Mucosa of descending colon (tissue), 3 donors: ENCODE measurements around the gene NIPBL. TPM values are rescaled to one million over a fixed set of nuclear protein-coding genes. Genes with fewer than 3 reads are reported as not detected.

Experiments
- ATAC-seq: fragments of 200-7000 bp; cut with Tn5 transposase; one replicate; pipeline ENCODE4 v1.9.1; 2020; ENCODE audit warnings: mild to moderate bottlenecking, moderate library complexity
- DNase-seq, 3 donors: peaks; one replicate each; pipeline ENCODE4 v3.0.0-alpha.2; 2020
- H3K36me3 ChIP-seq: fragments of 200-600 bp; one replicate; pipeline ENCODE4 v1.8.0; 2021; ENCODE audit warnings: low read depth, mild to moderate bottlenecking
- H3K4me1 ChIP-seq: fragments of 200-600 bp; one replicate; pipeline ENCODE4 v1.8.0; 2021; ENCODE audit warnings: low read depth, mild to moderate bottlenecking
- H3K4me3 ChIP-seq: fragments of 200-600 bp; one replicate; pipeline ENCODE4 v1.8.0; 2021; ENCODE audit warnings: mild to moderate bottlenecking
- H3K9me3 ChIP-seq: fragments of 200-600 bp; one replicate; pipeline ENCODE4 v1.8.0; 2021; ENCODE audit warnings: mild to moderate bottlenecking
- intact Hi-C, 2 donors: fragments of 100-400 bp; cut with DNase I in 1 of 2; cut with micrococcal nuclease in 1 of 2; formaldehyde crosslinking; loops; one replicate each; pipeline versions ENCODE4 v1.11.0 to v1.11.1; 2022; cut with DNase I, micrococcal nuclease
- total RNA-seq, 3 donors: library from RNA; stranded (reverse); fragmentation: NEBNext Ultra II Directional in 2 of 3; extraction: Animal tissue kit (Norgen Biotek cat#: 25700) in 2 of 3; gene quantifications; one replicate each; pipeline versions ENCODE4 v1.2.1 to v1.2.4, GENCODE V29; 2021 to 2023
- TF ChIP-seq, protein P1 (sequence below): fragments of 200-600 bp; IDR thresholded peaks from one replicate; pipeline ENCODE4 v1.8.0; 2022; ENCODE audit warnings: antibody characterized with exemption, mild to moderate bottlenecking
- donor health status: DM: no; HTN: no; CAD: no; lungs with moderate emphysema.
- donor health status: DM: no; HTN: no; CAD: no.
- donor health status: DM: no; HTN: yes; CAD: no.

Gene NIPBL
- total RNA-seq, 3 donors from 2014 or later: 50.4 to 80.8 (median 77.2) TPM

DNA sequence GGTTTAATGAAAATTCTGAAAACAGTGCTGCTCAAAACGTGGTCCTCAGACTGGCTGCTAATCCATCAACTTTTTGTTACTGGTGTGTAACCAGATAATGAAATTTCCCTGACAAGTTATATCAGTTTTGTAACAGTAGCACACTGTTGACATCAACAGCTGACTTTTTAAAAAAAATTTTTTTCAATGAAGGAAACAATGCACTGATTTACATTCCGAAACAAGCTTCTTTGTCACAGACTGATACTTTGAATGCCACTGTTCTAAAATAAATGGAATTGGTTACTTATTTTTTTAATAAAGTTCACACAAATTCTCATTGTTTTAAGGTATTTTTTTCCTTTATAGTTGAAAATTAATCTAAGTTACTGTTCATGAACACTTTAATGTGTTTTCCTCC, 169.1 kb downstream of the NIPBL start:
- ATAC-seq (no peak), DNase-seq (no peak)
- peaks cover 4% of the 10 kb centered on the region for H3K36me3 ChIP-seq
- H3K9me3 ChIP-seq: no peaks in the 10 kb centered on the region
- H3K4me1 ChIP-seq: no peaks in the 10 kb centered on the region
- TF ChIP-seq, protein P1, sequence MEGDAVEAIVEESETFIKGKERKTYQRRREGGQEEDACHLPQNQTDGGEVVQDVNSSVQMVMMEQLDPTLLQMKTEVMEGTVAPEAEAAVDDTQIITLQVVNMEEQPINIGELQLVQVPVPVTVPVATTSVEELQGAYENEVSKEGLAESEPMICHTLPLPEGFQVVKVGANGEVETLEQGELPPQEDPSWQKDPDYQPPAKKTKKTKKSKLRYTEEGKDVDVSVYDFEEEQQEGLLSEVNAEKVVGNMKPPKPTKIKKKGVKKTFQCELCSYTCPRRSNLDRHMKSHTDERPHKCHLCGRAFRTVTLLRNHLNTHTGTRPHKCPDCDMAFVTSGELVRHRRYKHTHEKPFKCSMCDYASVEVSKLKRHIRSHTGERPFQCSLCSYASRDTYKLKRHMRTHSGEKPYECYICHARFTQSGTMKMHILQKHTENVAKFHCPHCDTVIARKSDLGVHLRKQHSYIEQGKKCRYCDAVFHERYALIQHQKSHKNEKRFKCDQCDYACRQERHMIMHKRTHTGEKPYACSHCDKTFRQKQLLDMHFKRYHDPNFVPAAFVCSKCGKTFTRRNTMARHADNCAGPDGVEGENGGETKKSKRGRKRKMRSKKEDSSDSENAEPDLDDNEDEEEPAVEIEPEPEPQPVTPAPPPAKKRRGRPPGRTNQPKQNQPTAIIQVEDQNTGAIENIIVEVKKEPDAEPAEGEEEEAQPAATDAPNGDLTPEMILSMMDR: no peak
- intact Hi-C loops: no loop called here
- H3K4me3 ChIP-seq: no peak overlapping the region

GRCh38 chr5:37047947-37048346, 171.4 kb downstream of the NIPBL start:
- intact Hi-C loops: no loop called here
- no peak overlapping the region for H3K4me3 ChIP-seq
- no peaks in the 10 kb centered on the region for H3K4me1 ChIP-seq
- ATAC-seq (no peak), DNase-seq (no peak)
- TF ChIP-seq, protein P1: no peak
- H3K9me3 ChIP-seq: no peaks in the 10 kb centered on the region
- peaks cover 4% of the 10 kb centered on the region for H3K36me3 ChIP-seq

DNA sequence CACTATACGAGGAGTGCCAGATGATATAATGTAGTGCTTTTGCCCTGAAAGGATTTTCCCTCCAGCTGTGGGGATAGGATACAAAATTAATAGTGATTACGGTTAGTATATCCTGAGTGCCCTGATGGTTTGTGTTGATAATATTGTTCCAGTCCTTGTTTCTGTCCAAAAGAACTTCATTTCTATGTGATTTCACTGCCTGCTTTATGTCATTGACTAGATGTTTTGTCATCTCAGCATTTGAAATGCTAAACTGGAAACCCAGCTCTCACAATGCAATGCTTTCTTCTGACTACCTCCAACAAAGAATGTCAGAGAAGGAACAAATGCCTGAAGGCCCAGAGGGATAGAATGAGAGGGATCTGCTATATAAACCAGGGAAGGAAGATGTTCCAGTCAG, 177.8 kb downstream of the NIPBL start:
- DNase-seq: no peak
- H3K36me3 ChIP-seq: no peaks in the 10 kb centered on the region
- no peak overlapping the region for H3K4me3 ChIP-seq
- intact Hi-C loops: no loop called here
- no peaks in the 10 kb centered on the region for H3K4me1 ChIP-seq
- H3K9me3 ChIP-seq: no peaks in the 10 kb centered on the region
- ATAC-seq: no peak
- TF ChIP-seq, protein P1: no peak

DNA sequence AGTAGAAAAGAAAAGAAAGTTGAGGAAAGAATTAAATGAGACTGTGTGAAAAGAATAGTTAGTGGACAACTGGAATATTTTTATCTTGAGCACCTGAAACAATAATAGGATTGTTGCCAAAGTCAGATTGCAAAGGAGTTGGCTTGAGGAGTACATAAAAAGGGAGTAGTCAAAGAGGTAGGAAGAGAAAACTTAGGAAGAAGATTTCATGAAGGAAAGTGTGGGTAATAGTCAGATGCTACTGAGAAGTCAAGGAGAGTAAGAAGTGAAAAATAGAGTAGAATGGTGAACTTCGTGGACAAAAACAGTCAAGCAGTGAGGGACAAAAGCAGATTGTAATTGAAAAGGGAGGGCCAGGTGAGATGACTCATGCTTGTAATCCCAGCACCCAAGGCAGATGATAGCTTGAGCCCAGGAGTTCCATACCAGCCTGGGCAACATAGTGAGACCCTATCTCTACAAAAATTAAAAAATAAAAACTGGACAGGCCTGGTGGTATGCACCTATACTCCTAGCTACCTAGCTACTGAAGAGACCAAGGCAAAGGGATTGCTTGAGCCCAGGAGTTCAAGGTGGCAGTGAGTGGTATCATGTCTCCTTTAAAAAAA, 178.9 kb downstream of the NIPBL start:
- TF ChIP-seq, protein P1: no peak
- no peak overlapping the region for H3K4me3 ChIP-seq
- H3K36me3 ChIP-seq: no peaks in the 10 kb centered on the region
- intact Hi-C loops: no loop called here
- no peaks in the 10 kb centered on the region for H3K9me3 ChIP-seq
- peak; percentile 31 for ATAC-seq
- DNase-seq: no peak
- H3K4me1 ChIP-seq: no peaks in the 10 kb centered on the region

DNA sequence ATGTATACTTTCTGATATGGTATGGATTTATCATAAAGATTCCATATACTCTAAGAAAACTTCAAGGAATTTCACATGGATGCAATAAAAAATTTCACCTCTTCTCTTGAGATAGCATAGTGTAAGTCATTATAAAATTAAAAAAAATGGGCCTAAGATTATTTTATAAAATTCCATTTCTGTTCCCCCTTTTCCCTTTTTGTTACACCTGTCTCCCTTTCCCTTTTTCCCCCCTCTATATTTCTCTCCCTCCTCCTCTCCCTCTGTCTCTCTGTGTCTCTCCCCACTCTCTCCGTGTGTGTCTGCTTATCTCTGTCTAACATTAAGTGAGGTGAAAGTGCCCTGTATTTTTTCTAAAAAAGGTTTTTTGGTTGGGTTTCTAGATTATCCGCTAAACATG, 180.2 kb downstream of the NIPBL start:
- H3K4me1 ChIP-seq: no peaks in the 10 kb centered on the region
- ATAC-seq (no peak), DNase-seq (no peak)
- H3K36me3 ChIP-seq: no peaks in the 10 kb centered on the region
- H3K4me3 ChIP-seq: no peak overlapping the region
- no peaks in the 10 kb centered on the region for H3K9me3 ChIP-seq
- TF ChIP-seq, protein P1: no peak
- intact Hi-C loops: no loop called here

DNA sequence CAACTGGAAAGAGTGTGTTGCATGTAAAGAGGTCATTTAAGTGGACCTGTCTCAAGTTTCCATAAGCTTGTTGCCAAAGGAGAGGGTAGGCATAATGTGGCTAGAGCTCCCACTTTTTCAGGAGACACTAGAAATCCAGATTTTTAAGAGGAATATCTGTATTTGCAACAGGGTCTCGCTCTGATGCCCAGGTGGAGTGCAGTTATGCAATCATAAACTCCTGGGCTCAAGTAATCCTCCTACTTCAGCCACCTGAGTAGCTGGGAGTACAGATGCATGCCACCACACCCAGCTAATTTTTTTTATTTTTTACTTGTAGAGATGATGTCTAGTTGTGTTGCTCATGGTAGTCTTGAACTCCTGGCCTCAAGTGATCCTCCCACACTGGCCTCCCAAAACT, 183.5 kb downstream of the NIPBL start:
- ATAC-seq (no peak), DNase-seq (no peak)
- intact Hi-C loops: no loop called here
- Histone ChIP-seq H3K4me1 (no peaks in the 10 kb centered on the region), H3K36me3 (no peaks in the 10 kb centered on the region), H3K9me3 (no peaks in the 10 kb centered on the region), H3K4me3 (no peak overlapping the region)
- TF ChIP-seq, protein P1: no peak
